Midbrain (tissue), 1 donor: ENCODE measurements around the gene MLH1.

Experiments
- DNase-seq: peaks from one replicate; lab custom pipeline; 2025; lab: John Stamatoyannopoulos, UW

MLH1 gene

DNA sequence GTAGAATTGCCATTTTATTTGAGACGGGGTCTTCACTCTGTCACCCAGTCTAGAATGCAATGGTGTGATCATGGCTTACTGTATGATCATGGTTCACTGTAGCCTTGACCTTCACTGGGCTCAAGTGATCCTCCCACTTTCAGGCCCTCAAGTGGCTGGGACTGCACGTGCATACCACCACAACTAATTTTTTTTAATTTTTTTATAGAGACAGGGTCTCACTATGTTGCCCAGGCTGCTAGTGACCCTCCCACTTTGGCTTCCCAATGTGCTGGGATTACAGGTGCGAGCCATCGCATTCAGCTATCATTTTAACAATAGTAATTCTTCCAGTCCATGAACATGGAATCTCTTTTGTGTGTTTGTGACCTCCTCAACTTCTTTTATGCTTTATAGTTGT lies 12.3 kb upstream of the MLH1 start:
- DNase-seq: no peak

DNA sequence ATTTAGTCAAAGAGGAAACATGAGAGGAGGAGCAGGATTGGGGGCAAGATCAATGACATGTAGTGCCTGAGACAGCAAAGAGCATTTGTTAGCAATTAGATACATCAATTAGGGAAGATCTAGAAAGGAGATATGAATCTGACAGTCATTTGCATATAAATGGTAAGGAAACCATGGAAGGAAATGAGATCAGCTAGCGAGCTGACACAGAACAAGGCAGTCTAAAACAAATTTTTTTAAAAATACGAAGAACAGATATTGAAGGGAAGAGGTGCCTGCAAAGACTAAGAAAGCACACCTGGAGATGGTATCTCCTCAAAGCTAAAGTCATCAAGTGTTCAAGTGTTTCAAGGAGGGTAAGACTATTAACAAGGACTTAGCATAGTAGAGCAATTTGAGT lies 5.0 kb upstream of the MLH1 start:
- no peak for DNase-seq

DNA sequence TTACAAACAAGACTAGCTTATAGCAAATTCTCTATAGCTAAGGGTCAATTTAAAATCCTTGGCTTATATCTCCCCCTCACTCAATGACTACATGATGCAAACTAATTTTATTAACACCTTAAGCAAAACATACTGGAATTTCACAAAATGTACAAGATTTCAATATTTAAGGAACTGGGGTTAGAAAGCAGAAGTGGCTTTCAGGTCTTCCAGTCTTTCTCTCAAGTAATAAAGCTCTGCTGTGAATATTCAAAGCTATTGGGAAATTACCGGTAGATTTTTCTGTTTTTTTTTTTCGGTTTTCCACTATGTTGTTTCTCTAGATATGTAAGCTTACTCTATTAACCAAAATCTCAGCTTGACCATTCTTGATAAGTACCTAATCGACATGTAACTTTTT lies 4.3 kb upstream of the MLH1 start:
- DNase-seq: no peak

DNA sequence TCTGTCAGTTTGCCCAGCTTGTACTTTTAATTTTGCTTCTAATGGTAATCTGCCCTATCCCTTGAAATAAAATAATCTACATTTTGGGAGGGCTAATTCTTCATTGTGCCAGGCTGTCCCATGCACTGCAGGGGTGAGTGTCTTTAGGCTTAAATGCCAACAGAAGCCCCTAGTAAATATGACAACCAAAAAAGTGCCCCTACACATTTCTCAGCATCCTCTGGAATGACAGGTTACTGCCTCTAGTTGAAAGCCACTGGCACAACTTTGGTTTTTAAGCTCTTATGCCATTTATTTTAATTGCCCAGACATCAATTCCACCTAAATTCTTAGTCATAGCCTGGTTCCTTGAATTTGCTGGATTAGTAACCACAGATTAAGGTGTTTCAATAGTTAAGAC lies 3.8 kb upstream of the MLH1 start:
- DNase-seq: no peak

DNA sequence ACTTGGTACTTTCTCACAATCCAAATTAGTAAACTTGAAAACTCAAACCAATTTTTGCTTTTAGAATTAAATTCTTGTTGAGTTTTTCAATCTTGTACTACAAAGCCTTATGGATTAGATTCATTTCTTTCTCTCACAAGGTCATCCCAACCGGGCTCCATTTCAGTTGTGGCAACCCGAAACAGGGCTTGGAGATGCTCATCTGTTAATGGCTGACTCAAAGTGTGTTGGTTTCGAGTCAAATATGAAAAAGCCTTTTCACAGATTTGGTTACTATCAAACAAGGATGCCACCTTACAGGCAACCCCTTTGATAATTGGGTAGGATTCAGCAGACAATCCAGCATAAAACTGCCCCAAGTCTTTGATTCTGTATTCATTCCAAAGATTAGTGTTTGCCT lies 2.2 kb upstream of the MLH1 start:
- no peak for DNase-seq

DNA sequence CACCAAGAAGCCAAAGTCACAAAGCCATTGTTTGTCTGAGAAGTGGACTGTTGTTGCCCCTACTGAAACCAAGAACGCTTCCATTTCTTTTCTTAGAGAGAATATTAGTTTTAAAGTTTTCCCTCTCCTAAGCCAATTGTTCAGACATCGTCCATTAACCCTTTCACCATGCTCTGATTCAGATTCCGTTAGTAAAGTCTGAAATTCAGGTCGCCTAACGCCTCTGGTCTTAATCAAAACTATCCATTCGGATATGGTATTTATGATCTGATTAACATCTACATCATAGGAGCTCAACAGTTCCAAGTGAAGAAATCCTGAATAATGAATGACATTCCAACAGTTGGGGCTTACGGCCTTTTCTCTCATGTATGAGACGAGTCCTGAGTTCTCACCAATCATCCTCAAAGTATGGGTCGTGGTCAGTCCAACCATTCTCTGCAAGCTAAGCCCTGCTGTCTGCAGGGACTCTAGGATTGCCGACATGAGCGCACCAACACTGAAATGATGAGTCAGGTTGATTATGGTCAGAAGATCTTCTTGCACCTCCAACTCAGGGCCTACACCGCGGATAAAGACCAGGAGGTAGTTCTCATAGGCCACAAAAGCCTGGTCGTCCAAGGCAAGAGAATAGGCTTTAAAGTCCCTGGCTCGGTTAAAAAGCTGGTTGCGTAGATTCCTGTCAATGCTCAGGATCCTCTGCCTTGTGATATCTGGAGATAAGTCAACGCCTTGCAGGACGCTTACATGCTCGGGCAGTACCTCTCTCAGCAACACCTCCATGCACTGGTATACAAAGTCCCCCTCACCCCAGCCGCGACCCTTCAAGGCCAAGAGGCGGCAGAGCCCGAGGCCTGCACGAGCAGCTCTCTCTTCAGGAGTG lies 1.2 kb upstream of the MLH1 start:
- no peak for DNase-seq

DNA sequence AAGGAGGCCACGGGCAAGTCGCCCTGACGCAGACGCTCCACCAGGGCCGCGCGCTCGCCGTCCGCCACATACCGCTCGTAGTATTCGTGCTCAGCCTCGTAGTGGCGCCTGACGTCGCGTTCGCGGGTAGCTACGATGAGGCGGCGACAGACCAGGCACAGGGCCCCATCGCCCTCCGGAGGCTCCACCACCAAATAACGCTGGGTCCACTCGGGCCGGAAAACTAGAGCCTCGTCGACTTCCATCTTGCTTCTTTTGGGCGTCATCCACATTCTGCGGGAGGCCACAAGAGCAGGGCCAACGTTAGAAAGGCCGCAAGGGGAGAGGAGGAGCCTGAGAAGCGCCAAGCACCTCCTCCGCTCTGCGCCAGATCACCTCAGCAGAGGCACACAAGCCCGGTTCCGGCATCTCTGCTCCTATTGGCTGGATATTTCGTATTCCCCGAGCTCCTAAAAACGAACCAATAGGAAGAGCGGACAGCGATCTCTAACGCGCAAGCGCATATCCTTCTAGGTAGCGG lies 452 bp upstream of the MLH1 start, which contains the start of gene EPM2AIP1:
EPM2AIP1 (minus strand) TSS at position 326 of the 520 bp plus-strand sequence; CDS start at position 272, 54 bp downstream.
- DNase-seq: no peak

DNA sequence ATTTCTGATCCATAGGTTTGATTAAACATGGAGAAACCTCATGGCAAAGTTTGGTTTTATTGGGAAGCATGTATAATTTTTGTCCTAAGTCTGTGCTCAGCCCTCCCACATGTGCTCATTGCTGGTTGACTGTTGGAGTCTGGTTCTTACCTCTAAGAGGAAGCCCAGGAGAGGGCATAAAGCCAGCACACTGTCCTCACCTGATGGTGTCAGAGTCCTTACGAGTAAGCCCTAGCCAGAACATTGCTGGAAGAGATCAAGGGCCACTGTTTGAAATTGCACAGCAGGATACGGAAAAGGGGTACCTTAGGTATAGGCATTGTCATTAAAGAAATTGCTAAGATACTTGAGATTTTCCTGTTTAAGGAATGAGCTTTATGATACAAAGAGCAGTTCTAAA lies 21.3 kb downstream of the MLH1 start:
- no peak for DNase-seq

DNA sequence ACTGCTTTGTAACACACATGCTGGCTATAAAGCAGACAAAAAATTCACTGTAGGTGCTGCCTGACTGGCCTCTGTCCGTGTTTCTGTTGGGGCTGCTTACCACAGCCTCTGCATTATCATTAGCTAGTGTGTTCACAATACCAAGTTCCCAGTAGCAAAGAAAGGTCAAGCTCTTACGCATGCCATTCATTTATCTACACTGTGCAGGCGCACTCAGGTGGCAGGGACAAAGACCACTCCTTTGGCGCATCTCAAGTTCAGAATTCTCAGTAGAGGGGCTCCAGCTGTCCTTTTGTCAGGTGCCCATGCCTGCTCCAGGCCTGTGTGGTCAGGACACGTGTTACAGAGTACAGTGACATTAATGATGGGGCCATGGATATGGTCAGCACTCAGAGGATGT lies 22.3 kb downstream of the MLH1 start:
- no peak for DNase-seq

DNA sequence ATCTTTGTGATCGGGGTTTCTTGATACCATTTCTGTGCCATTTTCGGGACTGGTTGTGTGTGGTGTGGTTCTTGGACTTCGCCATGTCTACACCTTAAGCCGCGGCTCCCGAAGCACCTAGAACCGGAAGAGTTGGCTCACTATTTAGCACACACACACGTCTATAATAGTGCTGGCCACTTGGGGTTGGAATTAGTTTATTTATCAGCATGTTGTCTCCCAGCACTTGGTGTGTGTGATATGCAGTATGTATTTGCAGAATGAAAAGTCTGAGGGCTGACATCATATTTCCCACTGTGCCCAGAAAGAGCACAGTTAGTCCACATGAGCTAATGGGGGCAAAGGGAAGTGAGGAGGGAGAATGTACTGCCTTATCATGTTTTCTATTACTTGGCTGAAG lies 23.6 kb downstream of the MLH1 start:
- no peak for DNase-seq

DNA sequence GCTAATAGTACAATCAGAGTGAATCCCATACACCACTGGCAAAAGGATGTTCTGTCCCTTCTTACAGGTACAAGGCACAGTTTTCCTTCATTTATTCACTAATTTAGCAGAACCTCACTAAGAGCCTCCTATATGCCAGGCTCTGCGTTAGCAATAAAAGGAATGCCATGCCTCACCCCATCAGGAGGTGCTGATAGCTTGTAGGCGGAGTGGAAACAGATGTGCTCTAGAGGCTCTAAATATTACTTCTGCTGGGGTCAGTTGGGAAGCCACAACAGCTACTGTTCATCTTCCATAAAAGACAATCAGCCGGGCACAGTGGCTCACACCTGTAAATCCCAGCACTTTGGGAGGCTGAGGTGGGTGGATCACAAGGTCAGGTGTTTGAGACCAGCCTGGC lies 24.4 kb downstream of the MLH1 start:
- no peak for DNase-seq

DNA sequence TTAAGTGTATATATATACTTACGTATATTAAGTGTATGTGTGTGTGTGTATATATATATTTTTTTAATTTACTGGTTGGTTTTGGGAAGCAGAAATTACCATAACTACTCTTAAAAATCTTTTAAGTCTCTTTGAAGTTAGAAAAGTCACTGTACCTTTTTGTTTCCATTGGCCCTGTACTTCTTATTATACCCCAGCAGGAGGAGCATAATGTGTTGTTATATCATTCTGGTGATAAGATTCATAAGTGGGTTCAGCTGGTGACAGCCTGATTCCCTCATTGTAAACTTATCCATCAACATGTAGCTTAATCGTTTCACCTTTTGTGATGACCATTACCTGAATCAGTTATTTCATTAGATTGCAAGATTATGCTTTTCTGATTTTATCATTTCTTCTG lies 30.8 kb downstream of the MLH1 start:
- no peak for DNase-seq

DNA sequence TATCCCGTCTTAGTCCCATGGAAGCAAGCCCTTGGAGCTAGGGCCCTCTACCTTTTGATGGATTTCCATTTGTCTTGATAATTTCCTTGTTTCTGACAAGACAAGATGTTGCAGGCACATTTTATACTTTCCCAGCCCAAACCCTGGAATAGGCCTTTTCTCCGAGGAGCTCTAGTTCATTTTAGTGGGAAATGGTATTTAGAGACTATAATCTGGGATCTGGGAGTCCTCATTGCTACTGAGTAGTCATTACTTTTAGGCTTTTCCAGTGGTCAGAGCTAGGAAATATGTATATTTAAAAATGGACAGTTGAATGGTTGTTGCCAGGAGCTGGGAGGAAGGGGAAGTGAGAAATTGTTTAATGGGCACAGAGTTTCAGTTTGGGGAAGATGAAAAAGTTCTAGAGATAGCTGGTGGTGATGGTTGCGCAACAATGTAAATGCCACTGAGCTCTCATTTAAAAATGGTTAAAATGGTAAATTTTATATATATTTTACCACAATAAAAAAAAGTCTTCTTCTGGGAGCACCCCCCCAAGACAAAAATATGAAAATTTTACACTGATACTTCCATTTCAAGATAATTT lies 31.6 kb downstream of the MLH1 start:
- no peak for DNase-seq

DNA sequence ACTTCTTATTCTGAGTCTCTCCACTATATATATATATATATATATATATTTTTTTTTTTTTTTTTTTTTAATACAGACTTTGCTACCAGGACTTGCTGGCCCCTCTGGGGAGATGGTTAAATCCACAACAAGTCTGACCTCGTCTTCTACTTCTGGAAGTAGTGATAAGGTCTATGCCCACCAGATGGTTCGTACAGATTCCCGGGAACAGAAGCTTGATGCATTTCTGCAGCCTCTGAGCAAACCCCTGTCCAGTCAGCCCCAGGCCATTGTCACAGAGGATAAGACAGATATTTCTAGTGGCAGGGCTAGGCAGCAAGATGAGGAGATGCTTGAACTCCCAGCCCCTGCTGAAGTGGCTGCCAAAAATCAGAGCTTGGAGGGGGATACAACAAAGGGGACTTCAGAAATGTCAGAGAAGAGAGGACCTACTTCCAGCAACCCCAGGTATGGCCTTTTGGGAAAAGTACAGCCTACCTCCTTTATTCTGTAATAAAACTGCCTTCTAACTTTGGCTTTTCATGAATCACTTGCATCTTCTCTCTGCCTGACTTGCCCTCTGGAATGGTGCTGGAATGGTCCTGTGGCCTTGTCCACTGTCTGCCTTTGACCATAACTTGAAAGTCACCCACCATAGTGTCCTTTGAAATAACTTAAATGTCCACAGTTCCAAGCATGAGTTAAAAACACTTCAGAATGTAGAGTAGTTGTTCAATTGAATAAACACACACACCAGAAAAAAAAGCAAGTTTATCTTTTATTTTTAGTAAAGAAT lies 32.4 kb downstream of the MLH1 start:
- DNase-seq: no peak

DNA sequence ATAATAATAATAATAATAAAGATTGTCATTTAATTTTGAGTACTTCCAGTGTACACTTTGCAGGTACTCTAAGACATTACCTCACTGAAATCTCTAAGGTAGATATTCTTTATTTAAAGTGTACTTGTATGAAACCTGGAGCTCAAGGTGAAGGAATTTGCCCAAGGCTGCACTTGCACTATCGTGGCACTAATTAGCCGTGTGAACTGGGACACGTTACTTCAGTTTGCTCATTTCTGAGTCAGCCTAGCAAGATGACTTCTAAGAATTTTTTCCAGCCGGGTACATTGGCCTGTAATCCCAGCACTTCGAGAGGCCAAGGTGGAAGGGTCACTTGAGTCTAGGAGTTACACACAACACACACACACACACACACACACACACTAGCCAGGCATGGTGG lies 33.5 kb downstream of the MLH1 start:
- no peak for DNase-seq

DNA sequence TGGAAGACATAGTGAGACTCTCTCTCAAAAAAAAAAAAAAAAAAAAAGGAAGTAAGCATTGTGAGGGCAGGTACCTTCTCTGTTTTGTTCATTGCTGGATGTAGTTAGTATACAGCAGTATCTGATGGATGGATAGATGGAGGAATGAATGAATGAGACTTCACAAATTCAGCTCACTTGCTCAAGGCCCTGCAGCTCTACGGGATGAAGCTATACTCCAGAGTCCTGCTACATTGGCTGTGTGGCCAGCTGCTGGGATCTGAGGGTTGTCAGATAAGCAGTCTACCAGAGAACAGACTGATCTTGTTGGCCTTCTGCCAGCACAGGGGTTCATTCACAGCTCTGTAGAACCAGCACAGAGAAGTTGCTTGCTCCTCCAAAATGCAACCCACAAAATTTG lies 35.0 kb downstream of the MLH1 start:
- DNase-seq: no peak

DNA sequence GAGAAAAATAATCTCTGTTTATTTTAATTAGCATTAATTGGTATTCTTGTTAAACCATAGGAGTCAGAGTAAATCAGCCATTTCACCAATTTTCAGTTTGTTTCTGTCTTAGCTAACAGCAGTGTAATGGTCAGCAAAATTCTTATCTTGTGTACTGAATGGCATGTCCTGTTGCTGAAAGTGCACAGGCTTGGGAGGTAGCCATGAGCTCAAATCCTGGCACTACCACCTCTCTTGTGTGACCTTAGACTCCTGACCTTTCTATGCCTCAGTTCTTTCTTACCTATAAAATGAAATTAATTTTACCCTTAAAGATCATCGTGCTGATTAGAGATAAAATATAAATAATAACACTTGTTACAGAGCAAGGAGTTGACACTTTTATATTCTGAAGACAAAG lies 35.8 kb downstream of the MLH1 start:
- no peak for DNase-seq

DNA sequence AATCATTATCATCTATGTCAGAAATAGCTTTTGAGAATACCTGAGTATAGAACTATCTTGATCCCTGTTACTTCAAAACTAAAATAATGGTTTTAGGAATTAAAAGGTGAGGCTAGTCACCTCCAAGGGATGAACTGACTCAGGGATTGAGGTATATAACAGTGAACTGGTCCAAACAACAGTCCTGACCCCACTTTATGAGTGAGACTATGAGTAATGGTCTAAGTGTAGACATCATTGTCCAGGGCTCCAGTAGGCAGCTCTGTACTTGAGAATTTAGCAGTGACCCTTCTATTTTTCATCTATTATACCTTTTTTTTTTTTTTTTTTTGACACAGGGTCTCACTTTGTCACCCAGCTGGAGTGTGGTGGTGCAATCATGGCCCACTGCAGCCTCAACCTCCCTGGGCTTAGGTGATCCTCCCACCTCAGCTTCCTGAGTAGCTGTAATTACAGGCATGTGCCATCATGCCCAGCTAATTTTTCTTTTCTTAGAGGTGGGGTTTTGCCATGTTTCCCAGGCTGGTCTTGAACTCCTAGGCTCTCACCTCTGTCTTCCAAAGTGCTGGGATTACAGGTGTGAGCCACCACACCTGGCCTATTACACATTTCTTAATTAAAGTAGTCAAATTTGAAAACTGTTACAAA lies 36.3 kb downstream of the MLH1 start:
- no peak for DNase-seq

DNA sequence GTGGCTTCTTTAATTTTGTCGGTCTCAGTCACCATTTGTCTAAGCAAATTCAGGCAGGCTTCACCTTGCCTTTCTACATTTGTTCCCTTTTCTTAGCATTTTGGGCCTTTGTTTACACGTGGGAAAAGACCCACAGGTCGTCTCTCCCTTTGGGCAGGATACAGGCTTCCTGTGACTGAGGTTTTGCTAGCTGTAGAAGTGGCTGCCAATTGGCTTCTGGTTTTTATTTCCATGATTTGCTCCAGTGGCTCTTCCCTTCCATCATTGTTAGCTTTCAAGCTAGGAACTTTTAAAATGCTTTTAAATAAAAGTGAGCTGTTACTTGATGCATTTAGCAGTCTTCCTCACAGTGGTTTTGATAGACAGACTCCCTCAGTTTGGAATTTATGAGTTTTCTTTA lies 37.3 kb downstream of the MLH1 start:
- DNase-seq: no peak

DNA sequence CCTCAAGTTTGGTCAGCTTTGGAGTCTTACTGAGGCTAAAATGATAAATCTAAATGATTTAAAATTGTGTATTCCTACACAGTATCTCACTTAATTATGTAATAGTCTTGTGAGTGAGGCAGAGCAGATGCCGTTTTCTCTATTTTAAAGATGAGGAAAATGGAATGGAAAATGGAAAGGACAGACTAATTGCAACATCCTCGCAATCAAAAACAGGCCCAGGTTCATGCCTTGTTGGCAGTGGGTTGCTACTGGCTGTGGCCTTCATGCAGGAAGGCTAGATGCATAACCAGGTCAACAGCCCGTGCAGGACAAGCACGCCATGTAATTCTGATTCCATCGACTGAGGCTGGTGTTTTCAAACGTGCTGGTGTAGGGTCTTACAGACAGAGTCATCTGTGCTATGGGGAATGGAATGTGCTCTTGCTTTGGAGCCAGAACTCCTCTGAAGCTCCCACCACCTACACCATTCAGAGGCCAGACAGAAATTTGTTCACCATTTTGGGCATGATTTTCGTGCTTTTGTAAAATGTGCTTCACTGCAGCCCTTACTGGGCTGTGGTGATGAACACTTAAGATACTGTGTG lies 37.9 kb downstream of the MLH1 start:
- DNase-seq: no peak

DNA sequence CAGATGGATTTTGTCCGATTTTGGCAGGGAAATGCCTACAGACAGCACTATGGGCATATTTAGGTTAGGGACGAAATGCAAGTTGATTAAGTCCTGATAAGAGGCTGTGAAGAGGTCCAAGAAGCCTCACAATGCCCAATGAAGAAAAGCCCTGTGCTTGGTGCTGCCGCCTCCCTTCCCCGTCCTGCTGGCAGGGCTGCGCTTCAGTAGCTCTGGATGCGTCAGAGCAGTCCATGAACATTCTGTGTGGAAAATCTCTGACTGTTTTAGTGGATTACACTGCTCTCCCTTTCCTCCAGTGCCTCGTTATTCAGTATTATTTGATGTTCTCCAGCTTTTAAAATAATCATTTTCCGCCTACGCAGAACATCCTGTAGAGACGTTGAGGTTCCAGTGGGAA lies 39.6 kb downstream of the MLH1 start:
- DNase-seq: no peak

DNA sequence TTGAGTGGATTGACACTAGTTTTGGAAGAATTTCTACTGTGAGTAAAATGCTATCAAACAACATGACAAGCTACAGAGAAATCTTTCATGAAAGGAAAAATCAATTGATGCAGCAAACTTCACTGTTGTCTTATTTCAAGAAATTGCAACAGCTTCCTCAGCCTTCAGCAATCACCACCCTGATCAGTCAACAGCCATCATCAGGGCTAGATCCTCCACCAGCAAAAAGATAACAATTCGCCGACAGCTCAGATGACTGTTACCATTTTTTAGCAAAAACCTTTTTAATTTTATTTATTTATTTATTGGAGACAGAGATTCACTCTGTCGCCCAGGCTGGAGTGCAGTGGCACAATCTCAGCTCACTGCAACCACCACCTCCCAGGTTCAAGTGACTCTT lies 44.0 kb downstream of the MLH1 start:
- no peak for DNase-seq
